ENCODE measurements around the gene ADAP1. TPM values are rescaled to one million over a fixed set of nuclear protein-coding genes. Genes with fewer than 3 reads are reported as not detected.

Gene ADAP1
- total and polyA plus RNA-seq, 9 donors, result 2.0 to 6.1 (median 3.3) TPM

- Histone ChIP-seq H3K4me3 (ENCODE audit: low read length) (no peak overlapping the region), H3K4me1 (ENCODE audit: control insufficient read depth, insufficient read depth, low read length) (peaks cover 11% of the 10 kb centered on the region), H3K36me3 (ENCODE audit: control insufficient read depth, insufficient read depth, low read length) (no peaks in the 10 kb centered on the region), H3K27me3 (ENCODE audit: control insufficient read depth, insufficient read depth, low read length) (peaks cover 38% of the 10 kb centered on the region), H3K27ac (ENCODE audit: low read length) (no peak overlapping the region), H3K9me3 (replicated peaks; ENCODE audit: control insufficient read depth, low read depth, low read length) (no peaks in the 10 kb centered on the region)
- DNase-seq, result no peak
- 69% methylated on average over 28 of the region's 36 CpGs for WGBS (ENCODE audit: insufficient coverage)
These were observed 4.0 kb upstream of the ADAP1 start for GRCh38 chr7:958221-959200.

GRCh38 chr7:957418-958220 is 3.1 kb upstream of the ADAP1 start:
- Histone ChIP-seq H3K36me3 (ENCODE audit: control insufficient read depth, insufficient read depth, low read length) (no peaks in the 10 kb centered on the region), H3K4me3 (ENCODE audit: low read length) (no peak overlapping the region), H3K4me1 (ENCODE audit: control insufficient read depth, insufficient read depth, low read length) (peaks cover 14% of the 10 kb centered on the region), H3K27ac (ENCODE audit: low read length) (no peak overlapping the region), H3K9me3 (replicated peaks; ENCODE audit: control insufficient read depth, low read depth, low read length) (no peaks in the 10 kb centered on the region), H3K27me3 (ENCODE audit: control insufficient read depth, insufficient read depth, low read length) (peaks cover 41% of the 10 kb centered on the region)
- peak; percentile 42 for DNase-seq
- whole genome bisulfite sequencing (ENCODE audit: insufficient coverage), result 49% methylated on average over 25 of the region's 32 CpGs

- Histone ChIP-seq H3K27ac (ENCODE audit: low read length) (no peak overlapping the region), H3K27me3 (ENCODE audit: control insufficient read depth, insufficient read depth, low read length) (peaks cover 44% of the 10 kb centered on the region), H3K9me3 (replicated peaks; ENCODE audit: control insufficient read depth, low read depth, low read length) (no peaks in the 10 kb centered on the region), H3K4me3 (ENCODE audit: low read length) (no peak overlapping the region), H3K36me3 (ENCODE audit: control insufficient read depth, insufficient read depth, low read length) (no peaks in the 10 kb centered on the region), H3K4me1 (ENCODE audit: control insufficient read depth, insufficient read depth, low read length) (peaks cover 14% of the 10 kb centered on the region)
- 72% methylated on average over 5 of the region's 10 CpGs for WGBS (ENCODE audit: insufficient coverage)
- no peak for DNase-seq
These were observed 1.6 kb upstream of the ADAP1 start for GRCh38 chr7:956031-956430.

GRCh38 chr7:953547-954327 is 743 bp downstream of the ADAP1 start:
- under 1% methylated on average over 64 of the region's 78 CpGs for WGBS (ENCODE audit: insufficient coverage)
- peak; percentile 53 for DNase-seq
- Histone ChIP-seq H3K27me3 (ENCODE audit: control insufficient read depth, insufficient read depth, low read length) (peaks cover 37% of the 10 kb centered on the region), H3K4me3 (ENCODE audit: low read length) (peak overlapping the region; percentile 17), H3K9me3 (replicated peaks; ENCODE audit: control insufficient read depth, low read depth, low read length) (no peaks in the 10 kb centered on the region), H3K4me1 (ENCODE audit: control insufficient read depth, insufficient read depth, low read length) (peaks cover 14% of the 10 kb centered on the region), H3K36me3 (ENCODE audit: control insufficient read depth, insufficient read depth, low read length) (no peaks in the 10 kb centered on the region), H3K27ac (ENCODE audit: low read length) (no peak overlapping the region)

- no peak for DNase-seq
- Histone ChIP-seq H3K4me3 (ENCODE audit: low read length) (no peak overlapping the region), H3K27ac (ENCODE audit: low read length) (no peak overlapping the region), H3K27me3 (ENCODE audit: control insufficient read depth, insufficient read depth, low read length) (peaks cover 37% of the 10 kb centered on the region), H3K9me3 (replicated peaks; ENCODE audit: control insufficient read depth, low read depth, low read length) (no peaks in the 10 kb centered on the region), H3K36me3 (ENCODE audit: control insufficient read depth, insufficient read depth, low read length) (no peaks in the 10 kb centered on the region), H3K4me1 (ENCODE audit: control insufficient read depth, insufficient read depth, low read length) (peaks cover 14% of the 10 kb centered on the region)
- WGBS (ENCODE audit: insufficient coverage), result 71% methylated on average over 11 of the region's 20 CpGs
These were observed 1.7 kb downstream of the ADAP1 start for GRCh38 chr7:952548-953441.

- peaks cover 14% of the 10 kb centered on the region for H3K4me1 ChIP-seq (ENCODE audit: control insufficient read depth, insufficient read depth, low read length)
- no peaks in the 10 kb centered on the region for H3K36me3 ChIP-seq (ENCODE audit: control insufficient read depth, insufficient read depth, low read length)
- H3K9me3 ChIP-seq (replicated peaks; ENCODE audit: control insufficient read depth, low read depth, low read length), result no peaks in the 10 kb centered on the region
- peaks cover 33% of the 10 kb centered on the region for H3K27me3 ChIP-seq (ENCODE audit: control insufficient read depth, insufficient read depth, low read length)
- DNase-seq, result no peak
- H3K27ac ChIP-seq (ENCODE audit: low read length), result no peak overlapping the region
- WGBS (ENCODE audit: insufficient coverage), result 81% methylated on average over 17 of the region's 21 CpGs
- no peak overlapping the region for H3K4me3 ChIP-seq (ENCODE audit: low read length)
These were observed 2.5 kb downstream of the ADAP1 start for GRCh38 chr7:951881-952547.

GRCh38 chr7:949021-949934 is 5.2 kb downstream of the ADAP1 start:
- no peak for DNase-seq
- WGBS (ENCODE audit: insufficient coverage), result 82% methylated on average over 27 of the region's 28 CpGs

GRCh38 chr7:947391-948210 is 6.9 kb downstream of the ADAP1 start:
- Histone ChIP-seq H3K4me1 (ENCODE audit: control insufficient read depth, insufficient read depth, low read length) (no peaks in the 10 kb centered on the region), H3K9me3 (replicated peaks; ENCODE audit: control insufficient read depth, low read depth, low read length) (no peaks in the 10 kb centered on the region), H3K27ac (ENCODE audit: low read length) (no peak overlapping the region), H3K27me3 (ENCODE audit: control insufficient read depth, insufficient read depth, low read length) (peaks cover 4% of the 10 kb centered on the region), H3K36me3 (ENCODE audit: control insufficient read depth, insufficient read depth, low read length) (no peaks in the 10 kb centered on the region), H3K4me3 (ENCODE audit: low read length) (no peak overlapping the region)
- no peak for DNase-seq
- WGBS (ENCODE audit: insufficient coverage), result 83% methylated on average over 34 of the region's 37 CpGs

More at GRCh38 chr7:949021-949934, 5.2 kb downstream of the ADAP1 start:
- Histone ChIP-seq H3K9me3 (replicated peaks; ENCODE audit: control insufficient read depth, low read depth, low read length) (no peaks in the 10 kb centered on the region), H3K36me3 (ENCODE audit: control insufficient read depth, insufficient read depth, low read length) (no peaks in the 10 kb centered on the region), H3K4me3 (ENCODE audit: low read length) (no peak overlapping the region), H3K27me3 (ENCODE audit: control insufficient read depth, insufficient read depth, low read length) (peaks cover 17% of the 10 kb centered on the region), H3K4me1 (ENCODE audit: control insufficient read depth, insufficient read depth, low read length) (peaks cover 10% of the 10 kb centered on the region), H3K27ac (ENCODE audit: low read length) (no peak overlapping the region)

Measured in muscle of leg (tissue), 11 donors.